ENCODE measurements around the gene CRABP2.

CRABP2 gene

DNA sequence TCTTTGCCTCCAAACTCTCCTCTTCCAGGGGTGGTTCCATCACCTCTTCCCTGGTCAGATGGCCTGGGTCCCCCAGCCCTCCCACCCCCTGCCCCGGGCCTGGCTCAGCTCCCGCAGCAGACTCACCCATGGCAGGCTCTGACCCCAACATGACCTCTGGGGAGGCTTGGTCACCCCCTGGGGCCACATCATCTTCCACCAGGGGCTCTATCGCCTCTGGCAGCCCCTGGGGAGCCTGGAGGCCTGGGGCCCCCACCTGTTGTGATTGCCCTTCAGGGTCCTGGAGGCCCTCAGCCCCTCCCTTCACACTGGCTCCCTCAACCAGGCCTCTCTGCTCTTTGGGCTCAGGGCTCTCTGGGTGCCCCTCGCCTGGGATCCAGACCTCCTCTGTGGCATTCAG, 34.6 kb downstream of the CRABP2 start:
- no peak for DNase-seq (ENCODE audit: extremely low read depth in 1 of 2, low read depth in 1 of 2)

GRCh38 chr1:156670359-156670758, 35.0 kb downstream of the CRABP2 start:
- DNase-seq (ENCODE audit: extremely low read depth in 1 of 2, low read depth in 1 of 2) = no peak

DNA sequence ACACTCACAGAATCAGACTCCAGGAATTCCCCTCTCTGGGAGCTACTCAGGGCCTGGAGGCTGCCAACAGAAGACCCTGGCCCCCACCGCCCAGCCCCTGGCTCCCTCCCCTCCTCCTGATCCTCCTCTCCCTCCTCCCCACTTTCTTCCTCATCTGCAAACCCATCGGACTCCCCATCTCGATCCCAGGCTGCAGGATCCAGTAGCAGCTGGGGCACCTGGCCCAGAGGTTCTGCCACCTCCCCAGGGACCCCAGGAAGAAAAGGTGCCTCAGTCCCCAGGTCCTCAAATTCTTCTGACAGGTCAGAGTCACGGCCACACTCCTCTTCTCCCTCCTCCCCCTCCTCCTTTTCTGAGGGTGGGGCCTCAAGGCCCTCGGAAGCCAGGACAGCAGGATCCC, 35.6 kb downstream of the CRABP2 start:
- DNase-seq (ENCODE audit: extremely low read depth in 1 of 2, low read depth in 1 of 2) = no peak

GRCh38 chr1:156668801-156669637, 36.4 kb downstream of the CRABP2 start:
- no peak for DNase-seq (ENCODE audit: extremely low read depth in 1 of 2, low read depth in 1 of 2)

DNA sequence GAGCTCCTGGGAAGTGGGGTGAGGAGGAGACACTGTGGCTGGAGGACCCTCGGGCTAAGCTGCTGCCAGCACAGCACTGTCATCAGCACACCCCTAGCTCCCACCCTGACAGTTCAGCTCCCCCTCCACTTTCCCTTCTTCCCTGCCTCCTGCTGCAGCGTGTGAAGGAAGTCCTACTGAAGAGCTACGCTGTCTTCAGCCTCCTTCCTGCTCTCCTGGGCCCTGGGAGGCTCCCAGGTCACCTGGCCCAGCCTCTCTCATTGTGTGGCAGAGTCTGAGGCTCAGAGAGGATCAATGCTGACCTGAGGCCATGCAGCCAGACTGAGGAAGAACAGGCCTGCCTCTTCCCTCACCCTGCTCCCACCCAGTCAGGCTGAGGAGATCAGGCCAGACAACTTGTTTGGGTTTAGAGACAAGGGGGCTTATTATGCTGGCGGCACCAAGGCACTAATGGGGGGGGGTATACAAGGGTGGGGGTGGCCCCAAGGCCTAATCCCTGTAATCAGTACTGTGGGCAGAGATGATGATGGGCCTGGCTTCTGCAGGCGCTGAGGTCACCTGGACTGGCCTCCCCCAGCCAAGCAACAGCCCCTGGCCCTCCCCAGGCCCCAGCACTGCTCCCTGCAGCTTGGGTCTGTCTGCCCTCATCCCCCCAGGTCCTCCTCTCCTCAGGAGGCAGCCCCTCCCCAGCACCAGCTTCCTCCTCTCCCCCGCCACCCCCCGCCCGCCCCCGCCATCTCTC, 37.2 kb downstream of the CRABP2 start:
- DNase-seq (ENCODE audit: extremely low read depth in 1 of 2, low read depth in 1 of 2) = no peak

GRCh38 chr1:156667610-156667967, 37.8 kb downstream of the CRABP2 start:
- DNase-seq (ENCODE audit: extremely low read depth in 1 of 2, low read depth in 1 of 2) = no peak

DNA sequence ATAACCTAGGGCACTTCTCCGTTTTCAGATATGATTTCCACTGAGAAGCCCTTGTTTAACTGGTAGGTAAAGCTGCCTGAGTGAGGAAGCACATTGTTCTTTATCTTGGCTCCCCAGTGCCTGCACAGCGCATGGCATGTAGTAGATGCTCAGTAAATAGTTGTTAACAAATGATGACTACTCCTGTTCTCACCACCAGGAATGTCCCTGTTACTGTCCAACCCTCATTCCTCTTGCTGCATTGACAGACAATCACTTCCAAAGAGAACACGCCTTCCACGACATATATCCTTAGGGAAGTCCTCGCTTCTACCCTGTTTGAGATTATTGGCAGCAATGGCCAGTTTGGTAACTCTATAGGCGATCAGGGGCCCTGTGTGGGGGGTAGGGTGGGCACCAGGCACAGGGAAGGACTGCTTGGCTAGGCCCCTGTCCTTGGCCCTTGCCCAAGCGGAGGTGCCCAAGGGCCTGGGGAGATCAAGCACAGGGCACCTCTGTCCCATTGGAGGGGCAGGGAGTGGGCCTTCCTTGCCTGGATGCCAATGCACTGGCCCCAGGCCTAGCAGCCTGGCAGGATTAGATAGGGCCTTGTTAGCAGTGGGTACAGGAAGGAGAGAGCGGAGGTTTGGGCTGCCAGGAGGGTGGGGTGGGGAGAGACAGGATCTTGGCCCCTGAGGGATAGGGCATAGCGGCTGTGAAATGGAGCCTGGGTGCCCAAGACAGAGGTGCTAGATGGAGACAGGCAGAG, 38.3 kb downstream of the CRABP2 start:
- no peak for DNase-seq (ENCODE audit: extremely low read depth in 1 of 2, low read depth in 1 of 2)

GRCh38 chr1:156665539-156665938, 39.8 kb downstream of the CRABP2 start:
- DNase-seq (ENCODE audit: extremely low read depth in 1 of 2, low read depth in 1 of 2) = no peak

- no peak for DNase-seq (ENCODE audit: extremely low read depth in 1 of 2, low read depth in 1 of 2)
Observed at GRCh38 chr1:156664767-156665411, 40.5 kb downstream of the CRABP2 start.

DNA sequence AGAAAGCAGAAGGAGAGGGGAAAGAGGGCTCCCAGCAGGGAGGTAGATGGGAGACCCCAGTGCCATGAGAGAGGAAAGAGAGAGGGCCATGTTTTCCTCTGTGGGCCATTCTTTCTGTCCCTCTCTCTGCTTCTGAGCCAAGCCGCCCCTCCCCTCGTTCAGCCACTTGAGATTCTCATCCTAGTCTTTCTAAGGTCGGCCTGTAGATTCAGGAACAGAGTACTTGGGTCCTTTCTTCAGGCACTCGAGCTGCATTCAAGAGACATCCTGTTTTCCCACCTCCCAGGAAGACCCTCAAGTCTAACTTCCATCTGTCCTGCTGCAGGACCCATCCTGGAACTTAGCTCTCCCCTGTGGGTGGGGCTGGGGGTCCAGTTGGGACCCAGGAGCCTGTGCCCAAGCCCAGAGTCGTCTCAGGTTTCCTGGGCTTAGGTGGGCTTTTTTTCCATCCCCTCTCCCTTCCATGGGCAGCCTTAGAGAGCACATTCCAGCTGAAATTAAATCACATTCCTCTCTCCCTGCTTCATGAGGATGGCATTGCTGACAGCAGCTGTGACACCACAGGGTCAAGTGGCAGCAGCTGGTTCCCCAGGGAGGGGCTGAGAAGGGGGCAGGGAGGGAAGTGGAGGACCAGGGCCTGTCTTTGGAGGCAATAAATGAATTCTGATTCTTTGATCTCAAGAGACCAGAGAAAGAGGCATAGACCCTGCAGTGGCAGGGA, 41.2 kb downstream of the CRABP2 start:
- DNase-seq (ENCODE audit: extremely low read depth in 1 of 2, low read depth in 1 of 2) = no peak

DNA sequence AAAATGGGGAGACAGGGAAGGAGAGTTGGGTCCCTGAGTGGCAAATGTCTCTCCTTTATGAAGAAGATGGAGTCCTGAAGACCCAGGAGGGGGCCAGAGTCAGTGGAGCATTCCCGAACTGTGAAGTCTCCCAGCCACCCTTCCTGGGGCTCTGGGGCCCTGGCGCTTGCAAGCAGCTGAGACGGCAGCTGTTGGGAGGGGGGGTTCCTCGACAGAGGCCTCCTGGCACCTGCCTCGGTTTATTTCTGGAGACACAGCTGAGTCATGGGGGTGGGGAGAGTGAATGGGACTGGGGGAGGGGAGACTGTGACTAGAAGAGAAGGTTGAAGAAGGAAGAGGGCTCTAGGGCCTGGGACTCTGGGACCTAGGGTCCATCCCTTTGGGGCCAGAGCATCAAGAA, 42.2 kb downstream of the CRABP2 start:
- no peak for DNase-seq (ENCODE audit: extremely low read depth in 1 of 2, low read depth in 1 of 2)

DNA sequence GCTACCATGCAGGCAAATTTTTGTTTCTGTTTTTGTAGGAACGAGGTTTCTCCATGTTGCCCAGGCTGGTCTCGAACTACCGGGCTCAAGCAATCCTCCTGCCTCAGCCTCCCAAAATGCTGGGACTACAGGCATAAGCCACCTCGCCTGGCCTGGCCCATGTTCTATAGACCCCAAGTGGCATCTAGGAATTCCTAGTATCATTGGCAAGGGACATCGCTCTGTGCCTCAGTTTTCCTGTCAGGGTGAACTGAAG, 42.7 kb downstream of the CRABP2 start:
- no peak for DNase-seq (ENCODE audit: extremely low read depth in 1 of 2, low read depth in 1 of 2)

- no peak for DNase-seq (ENCODE audit: extremely low read depth in 1 of 2, low read depth in 1 of 2)
Observed at GRCh38 chr1:156662005-156662799, 43.2 kb downstream of the CRABP2 start.

- DNase-seq (ENCODE audit: extremely low read depth in 1 of 2, low read depth in 1 of 2) = no peak
Observed at GRCh38 chr1:156660752-156661112, 44.7 kb downstream of the CRABP2 start.

- DNase-seq (ENCODE audit: extremely low read depth in 1 of 2, low read depth in 1 of 2) = peak; percentile 91 to 92
Observed at GRCh38 chr1:156659988-156660751, 45.2 kb downstream of the CRABP2 start.

GRCh38 chr1:156659661-156659987, 45.8 kb downstream of the CRABP2 start:
- DNase-seq (ENCODE audit: extremely low read depth in 1 of 2, low read depth in 1 of 2) = no peak

DNA sequence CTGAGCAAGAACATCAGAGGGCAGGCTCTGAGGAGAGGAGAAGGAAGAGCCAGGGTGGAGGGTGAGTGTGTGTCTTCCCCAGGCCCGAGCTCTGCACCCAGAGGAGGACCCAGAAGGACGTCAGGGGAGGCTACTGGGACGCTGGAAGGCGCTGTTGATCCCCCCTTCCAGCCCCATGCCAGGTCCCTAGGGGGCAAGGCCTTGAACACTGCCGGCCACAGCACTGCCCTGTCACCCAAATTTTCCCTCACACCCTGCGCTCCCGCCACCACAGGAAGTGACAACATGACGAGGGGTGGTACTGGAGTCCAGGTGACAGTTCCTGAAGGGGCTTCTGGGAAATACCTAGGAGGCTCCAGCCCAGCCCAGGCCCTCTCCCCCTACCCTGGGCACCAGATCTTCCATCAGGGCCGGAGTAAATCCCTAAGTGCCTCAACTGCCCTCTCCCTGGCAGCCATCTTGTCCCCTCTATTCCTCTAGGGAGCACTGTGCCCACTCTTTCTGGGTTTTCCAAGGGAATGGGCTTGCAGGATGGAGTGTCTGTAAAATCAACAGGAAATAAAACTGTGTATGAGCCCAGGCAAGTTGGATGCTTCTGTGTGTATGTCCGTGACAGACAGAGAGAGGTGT, 46.3 kb downstream of the CRABP2 start:
- no peak for DNase-seq (ENCODE audit: extremely low read depth in 1 of 2, low read depth in 1 of 2)

DNA sequence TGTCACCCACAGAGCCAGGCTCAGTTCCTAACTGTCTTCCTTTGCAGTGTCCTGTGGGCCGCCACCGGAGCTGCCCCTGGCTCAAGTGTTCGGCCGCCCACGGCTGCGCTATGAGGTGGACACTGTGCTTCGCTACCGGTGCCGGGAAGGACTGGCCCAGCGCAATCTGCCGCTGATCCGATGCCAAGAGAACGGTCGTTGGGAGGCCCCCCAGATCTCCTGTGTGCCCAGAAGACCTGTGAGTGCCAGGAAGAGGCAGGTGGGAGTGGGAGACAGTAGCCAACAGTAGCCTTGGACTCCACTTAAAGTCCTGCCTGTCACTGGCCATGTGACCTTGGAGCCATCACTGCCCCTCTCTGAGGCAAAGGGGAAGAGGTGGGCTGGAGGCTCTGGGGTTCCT, 46.9 kb downstream of the CRABP2 start:
- no peak for DNase-seq (ENCODE audit: extremely low read depth in 1 of 2, low read depth in 1 of 2)

DNA sequence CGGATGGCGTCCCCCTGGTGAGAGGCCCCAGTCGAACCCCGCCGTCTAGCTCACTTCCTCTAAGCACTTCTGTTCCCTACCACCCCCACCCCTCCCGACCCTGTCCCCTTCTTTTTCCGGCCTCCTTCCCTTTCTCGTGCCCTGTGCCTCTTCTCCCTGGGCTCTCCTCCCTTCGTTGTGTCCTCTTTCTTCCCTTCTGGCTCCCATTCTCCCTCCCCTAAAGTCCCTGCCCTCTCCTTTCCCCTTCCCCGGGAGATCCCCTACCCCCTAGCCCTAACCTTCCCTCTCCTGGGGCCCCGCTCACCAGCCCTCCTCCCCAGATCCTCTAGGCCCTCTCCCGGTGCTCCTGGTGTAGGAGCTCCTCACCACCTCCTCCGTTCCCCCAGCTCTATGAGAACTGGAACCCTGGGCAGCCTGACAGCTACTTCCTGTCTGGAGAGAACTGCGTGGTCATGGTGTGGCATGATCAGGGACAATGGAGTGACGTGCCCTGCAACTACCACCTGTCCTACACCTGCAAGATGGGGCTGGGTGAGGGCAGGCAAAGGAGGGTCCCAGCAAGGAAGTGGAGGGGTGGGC, 47.6 kb downstream of the CRABP2 start:
- no peak for DNase-seq (ENCODE audit: extremely low read depth in 1 of 2, low read depth in 1 of 2)
